ENCODE data around the gene EPO.
"Not testable (repeated sequence)": the region's sequence is repeated elsewhere in the genome, so short reads cannot be mapped to it uniquely, and the experiment has no call there.

Gene EPO

DNA sequence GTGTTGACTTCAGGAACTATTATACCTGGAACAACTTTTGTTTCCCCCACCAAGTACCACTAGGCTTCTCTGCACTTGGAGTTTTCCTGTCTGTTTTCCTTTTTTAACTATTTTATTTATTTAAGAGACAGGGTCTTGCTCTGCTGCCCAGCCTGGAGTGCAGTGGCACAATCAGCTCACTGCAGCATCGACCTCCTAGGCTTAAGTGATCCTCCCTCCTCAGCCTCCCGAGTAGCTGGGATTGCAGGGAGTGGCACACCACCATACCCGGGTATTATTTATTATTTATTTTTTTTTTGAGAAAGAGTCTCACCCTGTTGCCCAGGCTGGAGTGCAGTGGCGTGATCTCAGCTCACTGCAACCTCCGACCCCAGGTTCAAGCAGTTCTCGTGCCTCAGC is 24.1 kb upstream of the EPO start:
- no peak overlapping the region for H3K27ac Mint-ChIP-seq

DNA sequence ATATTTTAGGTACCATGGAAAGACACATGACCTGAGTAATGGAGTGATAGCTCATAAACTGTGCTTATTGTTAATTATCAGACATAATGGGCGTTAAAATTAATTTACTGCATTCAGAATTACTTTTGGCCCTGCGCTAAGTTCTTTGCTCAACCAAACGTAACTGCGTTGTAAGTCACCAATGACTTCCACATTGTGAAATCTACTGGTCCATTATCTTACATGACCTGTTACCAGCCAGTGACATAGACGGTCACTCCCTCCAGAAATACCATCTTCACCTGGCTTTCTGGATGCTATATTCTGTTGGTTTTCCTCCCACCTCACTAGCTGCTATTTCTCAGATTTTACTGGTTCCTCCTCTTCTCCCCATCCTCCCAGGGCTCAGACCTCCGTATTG is 21.2 kb upstream of the EPO start:
- Mint-ChIP-seq H3K4me1 (peaks cover 5% of the 10 kb centered on the region), H3K36me3 (ENCODE audit: low read depth) (no peaks in the 10 kb centered on the region), H3K9me3 (no peaks in the 10 kb centered on the region), H3K4me3 (no peak overlapping the region), H3K27me3 (ENCODE audit: low read depth, poor library complexity) (peaks cover 56% of the 10 kb centered on the region), H3K27ac (no peak overlapping the region)
- TF ChIP-seq, protein P1, sequence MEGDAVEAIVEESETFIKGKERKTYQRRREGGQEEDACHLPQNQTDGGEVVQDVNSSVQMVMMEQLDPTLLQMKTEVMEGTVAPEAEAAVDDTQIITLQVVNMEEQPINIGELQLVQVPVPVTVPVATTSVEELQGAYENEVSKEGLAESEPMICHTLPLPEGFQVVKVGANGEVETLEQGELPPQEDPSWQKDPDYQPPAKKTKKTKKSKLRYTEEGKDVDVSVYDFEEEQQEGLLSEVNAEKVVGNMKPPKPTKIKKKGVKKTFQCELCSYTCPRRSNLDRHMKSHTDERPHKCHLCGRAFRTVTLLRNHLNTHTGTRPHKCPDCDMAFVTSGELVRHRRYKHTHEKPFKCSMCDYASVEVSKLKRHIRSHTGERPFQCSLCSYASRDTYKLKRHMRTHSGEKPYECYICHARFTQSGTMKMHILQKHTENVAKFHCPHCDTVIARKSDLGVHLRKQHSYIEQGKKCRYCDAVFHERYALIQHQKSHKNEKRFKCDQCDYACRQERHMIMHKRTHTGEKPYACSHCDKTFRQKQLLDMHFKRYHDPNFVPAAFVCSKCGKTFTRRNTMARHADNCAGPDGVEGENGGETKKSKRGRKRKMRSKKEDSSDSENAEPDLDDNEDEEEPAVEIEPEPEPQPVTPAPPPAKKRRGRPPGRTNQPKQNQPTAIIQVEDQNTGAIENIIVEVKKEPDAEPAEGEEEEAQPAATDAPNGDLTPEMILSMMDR (IDR thresholded peaks at IDR 0.05), result no peak
- no peak for DNase-seq

More for the DNA sequence above, 24.1 kb upstream of the EPO start:
- Mint-ChIP-seq H3K4me1 (peaks cover 26% of the 10 kb centered on the region), H3K9me3 (no peaks in the 10 kb centered on the region), H3K27me3 (ENCODE audit: low read depth, poor library complexity) (peaks cover 49% of the 10 kb centered on the region), H3K4me3 (peak overlapping the region; percentile 64), H3K36me3 (ENCODE audit: low read depth) (no peaks in the 10 kb centered on the region)
- no peak for DNase-seq
- TF ChIP-seq, protein P1 (IDR thresholded peaks at IDR 0.05), result no peak

DNA sequence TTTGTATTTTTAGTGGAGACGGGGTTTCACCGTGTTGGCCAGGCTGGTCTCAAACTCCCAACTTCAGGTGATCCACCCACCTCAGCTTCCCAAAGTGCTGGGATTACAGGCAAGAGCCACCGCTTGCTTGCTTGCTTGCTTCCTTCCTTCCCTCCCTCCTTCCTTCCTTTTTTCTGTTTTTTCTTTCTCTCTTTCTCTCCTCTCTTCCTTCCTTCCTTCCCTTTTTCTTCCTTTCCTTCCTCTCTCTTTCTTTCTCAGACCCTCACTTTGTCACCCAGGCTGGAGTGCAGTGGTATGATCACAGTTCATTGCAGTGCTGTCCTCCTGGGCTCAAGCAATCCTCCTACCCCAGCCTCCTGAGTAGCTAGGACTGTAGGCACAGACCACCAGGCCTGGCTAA is 19.2 kb upstream of the EPO start:
- not testable (repeated sequence) for H3K4me1 Mint-ChIP-seq; H3K9me3 Mint-ChIP-seq; H3K36me3 Mint-ChIP-seq (ENCODE audit: low read depth); DNase-seq; H3K4me3 Mint-ChIP-seq; H3K27ac Mint-ChIP-seq
- peaks cover 41% of the 10 kb centered on the region for H3K27me3 Mint-ChIP-seq (ENCODE audit: low read depth, poor library complexity)

DNA sequence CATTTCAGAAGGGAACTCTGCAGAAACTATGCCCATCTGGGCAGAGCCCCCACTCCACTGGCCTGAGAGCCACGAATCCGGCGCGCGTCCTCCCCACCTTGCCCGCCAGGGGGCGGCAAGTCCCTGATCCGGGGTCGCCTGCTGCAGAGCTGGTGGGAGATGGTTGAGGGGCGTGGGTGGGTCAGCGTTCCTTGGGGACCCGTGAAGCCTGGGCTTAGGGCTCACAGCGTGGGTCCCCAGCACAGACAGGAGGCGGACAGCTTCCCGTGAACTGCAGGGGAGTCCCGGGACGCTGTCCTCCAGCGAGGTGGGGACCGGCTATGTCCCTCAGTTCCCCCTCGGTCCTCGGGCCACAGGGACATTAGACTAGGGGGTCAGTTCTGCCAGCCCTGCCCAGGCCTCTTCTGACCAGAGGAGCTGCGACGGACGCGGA is 14.9 kb upstream of the EPO start:
- H3K36me3 Mint-ChIP-seq (ENCODE audit: low read depth), result peaks cover 8% of the 10 kb centered on the region
- peaks cover 18% of the 10 kb centered on the region for H3K4me1 Mint-ChIP-seq
- no peaks in the 10 kb centered on the region for H3K9me3 Mint-ChIP-seq
- peak overlapping the region; percentile 99 for H3K4me3 Mint-ChIP-seq
- TF ChIP-seq, protein P1 (IDR thresholded peaks at IDR 0.05), result peak; percentile 94
- H3K27ac Mint-ChIP-seq, result peak overlapping the region; percentile 75
- DNase-seq, result peak; percentile 93
- peaks cover 17% of the 10 kb centered on the region for H3K27me3 Mint-ChIP-seq (ENCODE audit: low read depth, poor library complexity)

DNA sequence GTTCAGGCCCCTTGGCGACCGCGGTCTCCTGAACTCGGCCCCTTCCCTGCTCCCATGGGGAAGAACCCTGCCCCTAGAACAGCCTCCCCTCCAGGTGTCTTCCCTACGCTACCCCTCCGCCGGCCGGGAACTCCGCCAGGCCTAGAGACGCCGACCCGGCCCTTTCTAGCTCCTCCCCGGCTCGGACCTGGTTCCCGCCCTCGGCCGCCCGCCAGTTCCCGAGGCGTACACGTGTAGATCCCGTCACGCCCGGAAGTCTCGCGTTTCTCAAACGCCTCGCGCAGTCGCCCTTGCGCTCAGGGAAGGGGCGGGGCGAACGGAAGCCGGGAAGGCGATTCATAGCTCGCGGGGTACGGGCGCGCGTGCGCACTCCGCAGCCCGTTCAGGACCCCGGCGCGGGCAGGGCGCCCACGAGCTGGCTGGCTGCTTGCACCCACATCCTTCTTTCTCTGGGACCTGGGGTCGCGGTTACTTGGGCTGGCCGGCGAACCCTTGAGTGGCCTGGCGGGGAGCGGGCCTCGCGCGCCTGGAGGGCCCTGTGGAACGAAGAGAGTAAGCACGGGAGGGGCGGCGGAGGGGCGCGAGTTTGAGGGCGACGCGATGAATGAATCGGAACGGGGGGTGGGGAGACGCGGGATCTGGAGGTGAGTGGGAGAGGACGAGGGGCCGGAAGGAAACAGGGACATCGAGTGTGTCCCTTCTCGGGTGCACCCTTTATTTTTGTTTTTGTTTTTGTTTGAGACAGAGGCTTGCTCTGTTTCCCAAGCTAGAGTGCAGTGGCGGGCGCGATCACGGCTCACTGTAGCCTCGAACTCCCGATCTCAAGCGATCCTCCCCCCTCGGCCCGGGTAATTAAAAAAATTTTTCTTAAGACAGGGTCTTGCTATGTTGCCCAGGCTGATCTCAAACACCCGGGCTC is 14.3 kb upstream of the EPO start, which contains the start of gene POP7:
TSS of gene POP7 (plus strand) at position 369 of the 919 bp plus-strand sequence. CDS start 710 bp downstream, outside the sequence.
- peaks cover 8% of the 10 kb centered on the region for H3K36me3 Mint-ChIP-seq (ENCODE audit: low read depth)
- H3K27me3 Mint-ChIP-seq (ENCODE audit: low read depth, poor library complexity), result peaks cover 10% of the 10 kb centered on the region
- TF ChIP-seq, protein P1 (IDR thresholded peaks at IDR 0.05), result no peak
- DNase-seq, result peak; percentile 99
- no peaks in the 10 kb centered on the region for H3K9me3 Mint-ChIP-seq
- peak within 1 kb of the TSS; percentile 99 for H3K4me3 Mint-ChIP-seq
- H3K4me1 Mint-ChIP-seq, result peaks cover 21% of the 10 kb centered on the region
- peak within 1 kb of the TSS; percentile 79 for H3K27ac Mint-ChIP-seq

DNA sequence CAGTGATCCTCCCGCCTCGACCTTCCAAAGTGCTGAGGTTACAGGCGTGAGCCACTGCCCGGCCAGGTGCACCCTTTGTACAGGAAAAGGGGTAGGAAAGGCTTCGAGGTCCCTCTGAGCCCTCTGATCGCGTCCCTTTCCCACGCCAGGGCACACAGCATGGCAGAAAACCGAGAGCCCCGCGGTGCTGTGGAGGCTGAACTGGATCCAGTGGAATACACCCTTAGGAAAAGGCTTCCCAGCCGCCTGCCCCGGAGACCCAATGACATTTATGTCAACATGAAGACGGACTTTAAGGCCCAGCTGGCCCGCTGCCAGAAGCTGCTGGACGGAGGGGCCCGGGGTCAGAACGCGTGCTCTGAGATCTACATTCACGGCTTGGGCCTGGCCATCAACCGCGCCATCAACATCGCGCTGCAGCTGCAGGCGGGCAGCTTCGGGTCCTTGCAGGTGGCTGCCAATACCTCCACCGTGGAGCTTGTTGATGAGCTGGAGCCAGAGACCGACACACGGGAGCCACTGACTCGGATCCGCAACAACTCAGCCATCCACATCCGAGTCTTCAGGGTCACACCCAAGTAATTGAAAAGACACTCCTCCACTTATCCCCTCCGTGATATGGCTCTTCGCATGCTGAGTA is 13.5 kb upstream of the EPO start:
- TF ChIP-seq, protein P1 (IDR thresholded peaks at IDR 0.05), result no peak
- peak; percentile 27 for DNase-seq
- peaks cover 8% of the 10 kb centered on the region for H3K36me3 Mint-ChIP-seq (ENCODE audit: low read depth)
- peak overlapping the region; percentile 44 for H3K27ac Mint-ChIP-seq
- peak overlapping the region; percentile 99 for H3K4me3 Mint-ChIP-seq
- peaks cover 3% of the 10 kb centered on the region for H3K27me3 Mint-ChIP-seq (ENCODE audit: low read depth, poor library complexity)
- peaks cover 21% of the 10 kb centered on the region for H3K4me1 Mint-ChIP-seq
- H3K9me3 Mint-ChIP-seq, result no peaks in the 10 kb centered on the region
